HCEC 1CT (cell line): ENCODE measurements around the gene SMARCA4.
A peak's percentile ranks its signal among the peaks of the same experiment; 100 is the strongest.
"Not testable (repeated sequence)": the region's sequence is repeated elsewhere in the genome, so short reads cannot be mapped to it uniquely, and the experiment has no call there.

Experiments
- DNase-seq: peaks from one replicate; pipeline ENCODE4 v3.0.0-alpha.2; 2017

Gene SMARCA4

DNA sequence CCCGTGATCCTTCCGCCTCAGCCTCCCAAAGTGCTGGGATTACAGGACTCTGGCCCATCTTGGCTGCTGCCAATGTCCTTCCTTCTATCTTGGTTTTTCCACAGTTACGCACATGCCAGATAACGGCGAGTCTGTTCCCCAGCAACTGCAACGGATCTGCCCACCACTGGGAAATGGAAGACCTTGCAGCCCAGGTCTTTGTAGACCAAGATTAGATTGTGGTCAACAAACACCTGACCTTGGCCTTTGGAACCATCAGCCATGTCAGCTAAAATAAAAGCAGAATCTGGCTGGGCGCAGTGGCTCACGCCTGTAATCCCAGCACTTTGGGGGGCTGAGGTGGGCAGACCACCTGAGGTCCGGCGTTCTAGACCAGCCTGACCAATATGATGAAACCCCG is 118.1 kb downstream of the SMARCA4 start:
- no peak for DNase-seq

- DNase-seq: no peak
These were observed 119.2 kb downstream of the SMARCA4 start for GRCh38 chr19:11079999-11080398.

GRCh38 chr19:11087870-11088505 is 127.2 kb downstream of the SMARCA4 start:
- DNase-seq: no peak

- DNase-seq: peak; percentile 47
These were observed 127.8 kb downstream of the SMARCA4 start for GRCh38 chr19:11088506-11089253.

GRCh38 chr19:11089254-11090013 is 128.6 kb downstream of the SMARCA4 start, which contains the start of gene LDLR:
Gene LDLR, plus strand, starts transcription at chr19:11089463. Its CDS starts 86 bp downstream, at chr19:11089549.
- peak; percentile 98 for DNase-seq

DNA sequence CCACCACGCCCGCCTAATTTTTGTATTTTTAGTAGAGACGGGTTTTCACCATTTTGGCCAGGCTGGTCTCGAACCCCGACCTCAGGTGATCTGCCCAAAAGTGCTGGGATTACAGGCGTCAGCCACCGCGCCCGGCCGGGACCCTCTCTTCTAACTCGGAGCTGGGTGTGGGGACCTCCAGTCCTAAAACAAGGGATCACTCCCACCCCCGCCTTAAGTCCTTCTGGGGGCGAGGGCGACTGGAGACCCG is 129.1 kb downstream of the SMARCA4 start:
- DNase-seq: not testable (repeated sequence)

- peak; percentile 96 for DNase-seq
These were observed 129.6 kb downstream of the SMARCA4 start for GRCh38 chr19:11090264-11090996.

GRCh38 chr19:11090997-11091702 is 130.3 kb downstream of the SMARCA4 start:
- DNase-seq: no peak

- peak; percentile 79 for DNase-seq
These were observed 130.9 kb downstream of the SMARCA4 start for GRCh38 chr19:11091703-11092153.

DNA sequence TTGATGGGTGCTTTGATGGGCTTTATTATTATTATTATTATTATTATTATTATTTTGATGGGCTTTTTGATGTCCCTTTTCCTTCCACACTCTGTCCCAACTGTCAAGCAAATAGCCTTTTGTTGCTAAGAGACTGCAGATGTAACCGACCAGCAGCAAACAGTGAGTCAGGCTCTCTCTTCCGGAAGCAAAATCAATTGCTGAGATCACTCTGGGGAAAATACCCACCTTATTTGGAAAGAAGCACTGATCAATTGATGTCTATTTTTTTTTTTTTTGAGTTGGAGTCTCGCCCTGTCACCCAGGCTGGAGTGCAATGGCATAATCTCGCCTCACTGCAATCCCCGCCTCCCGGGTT is 131.3 kb downstream of the SMARCA4 start:
- DNase-seq: peak; percentile 50

- DNase-seq: no peak
These were observed 132.9 kb downstream of the SMARCA4 start for GRCh38 chr19:11093689-11094238.

GRCh38 chr19:11094520-11094894 is 133.7 kb downstream of the SMARCA4 start:
- no peak for DNase-seq

GRCh38 chr19:11096210-11096841 is 135.5 kb downstream of the SMARCA4 start:
- DNase-seq: peak; percentile 59

- DNase-seq: not testable (repeated sequence)
These were observed 136.5 kb downstream of the SMARCA4 start for GRCh38 chr19:11097367-11097766.

DNA sequence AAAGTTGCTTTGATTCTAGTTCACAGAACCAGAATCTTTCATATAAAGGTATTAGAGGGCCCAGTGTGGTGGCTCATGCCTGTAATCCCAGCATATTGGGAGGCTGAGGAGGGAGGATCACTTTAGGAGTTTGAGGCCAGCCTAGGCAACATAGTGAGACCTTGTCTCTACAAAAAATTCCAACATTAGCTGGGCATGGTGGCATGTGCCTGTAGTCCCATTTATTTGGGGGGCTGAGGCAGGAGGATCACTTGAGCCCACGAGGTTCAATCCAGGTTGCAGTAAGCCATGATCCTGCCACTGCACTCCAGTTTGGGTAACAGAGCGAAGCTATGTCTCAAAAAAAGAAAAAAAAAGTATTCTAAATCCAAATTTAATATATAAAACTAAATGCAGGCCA is 137.5 kb downstream of the SMARCA4 start:
- no peak for DNase-seq

GRCh38 chr19:11098861-11099260 is 138.0 kb downstream of the SMARCA4 start:
- DNase-seq: no peak

- DNase-seq: no peak
These were observed 139.2 kb downstream of the SMARCA4 start for GRCh38 chr19:11100049-11100448.

DNA sequence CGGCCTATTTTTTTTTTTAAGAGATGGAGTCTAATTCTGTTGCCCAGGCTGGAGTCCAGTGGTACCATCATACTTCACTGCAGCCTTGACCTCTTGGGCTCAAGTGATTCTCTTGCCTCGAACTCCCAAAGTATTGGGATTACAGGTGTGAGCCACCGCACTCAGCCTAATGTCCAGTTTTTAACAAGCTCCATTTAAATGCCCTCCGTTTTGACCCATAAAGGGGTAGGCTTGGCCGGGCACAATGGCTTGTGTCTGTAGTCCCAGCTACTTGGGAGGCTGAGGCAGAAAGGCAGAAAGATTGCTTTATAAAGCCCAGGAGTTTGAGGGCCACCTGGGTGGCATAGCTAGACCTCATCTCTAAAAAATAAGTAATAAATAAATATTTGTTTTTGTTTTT is 140.2 kb downstream of the SMARCA4 start:
- DNase-seq: no peak

DNA sequence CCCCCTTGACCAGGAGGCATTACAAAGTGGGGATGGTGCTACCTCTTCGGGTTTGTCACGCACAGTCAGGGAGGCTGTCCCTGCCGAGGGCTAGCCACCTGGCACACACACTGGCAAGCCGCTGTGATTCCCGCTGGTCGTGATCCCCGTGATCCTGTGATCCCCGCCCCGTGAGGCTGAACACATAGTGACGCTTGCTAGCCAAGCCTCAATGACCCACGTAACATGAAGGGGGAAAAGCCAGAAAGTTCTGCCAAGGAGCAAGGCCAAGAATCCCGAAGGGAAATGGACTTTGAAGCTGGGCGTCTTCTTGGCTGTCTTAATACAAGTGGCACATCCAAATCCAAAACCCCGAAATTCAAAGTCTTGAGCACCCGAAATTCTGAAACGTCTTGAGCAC is 142.1 kb downstream of the SMARCA4 start:
- DNase-seq: no peak

- not testable (repeated sequence) for DNase-seq
These were observed 142.8 kb downstream of the SMARCA4 start for GRCh38 chr19:11103667-11104066.

DNA sequence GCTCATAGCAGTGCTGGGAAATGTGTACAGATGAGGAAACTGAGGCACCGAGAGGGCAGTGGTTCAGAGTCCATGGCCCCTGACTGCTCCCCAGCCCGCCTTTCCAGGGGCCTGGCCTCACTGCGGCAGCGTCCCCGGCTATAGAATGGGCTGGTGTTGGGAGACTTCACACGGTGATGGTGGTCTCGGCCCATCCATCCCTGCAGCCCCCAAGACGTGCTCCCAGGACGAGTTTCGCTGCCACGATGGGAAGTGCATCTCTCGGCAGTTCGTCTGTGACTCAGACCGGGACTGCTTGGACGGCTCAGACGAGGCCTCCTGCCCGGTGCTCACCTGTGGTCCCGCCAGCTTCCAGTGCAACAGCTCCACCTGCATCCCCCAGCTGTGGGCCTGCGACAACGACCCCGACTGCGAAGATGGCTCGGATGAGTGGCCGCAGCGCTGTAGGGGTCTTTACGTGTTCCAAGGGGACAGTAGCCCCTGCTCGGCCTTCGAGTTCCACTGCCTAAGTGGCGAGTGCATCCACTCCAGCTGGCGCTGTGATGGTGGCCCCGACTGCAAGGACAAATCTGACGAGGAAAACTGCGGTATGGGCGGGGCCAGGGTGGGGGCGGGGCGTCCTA is 144.3 kb downstream of the SMARCA4 start:
- DNase-seq: no peak
